GM10847 (cell line): ENCODE data around the gene ANO10.

Experiments used
- POLR2A ChIP-seq: IDR thresholded peaks from 2 replicates; pipeline ENCODE4 v1.6.1; 2011; ENCODE audit not compliant: insufficient read length; ENCODE audit errors: extremely low read depth

ANO10 gene

DNA sequence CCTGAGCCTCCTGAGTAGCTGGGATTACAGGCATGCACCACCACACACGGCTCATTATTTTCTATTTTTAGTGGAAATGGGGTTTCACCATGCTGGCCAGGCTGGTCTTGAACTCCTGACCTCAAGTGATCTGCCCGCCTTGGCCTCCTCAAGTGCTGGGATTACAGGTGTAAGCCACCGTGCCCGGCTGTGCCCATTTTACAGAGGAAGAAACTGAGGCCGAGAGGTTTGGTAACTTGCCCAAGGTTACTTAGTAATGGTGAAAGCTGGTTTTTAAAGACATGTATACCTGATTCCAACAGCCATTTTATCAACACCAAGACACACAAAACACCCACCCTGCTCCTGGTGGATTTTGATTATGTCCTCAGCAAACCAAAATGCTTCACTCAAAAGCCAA, 206.7 kb downstream of the ANO10 start:
- TF ChIP-seq POLR2A, result no peak

GRCh38 chr3:43413676-43414368, 208.0 kb downstream of the ANO10 start:
- no peak for TF ChIP-seq POLR2A

DNA sequence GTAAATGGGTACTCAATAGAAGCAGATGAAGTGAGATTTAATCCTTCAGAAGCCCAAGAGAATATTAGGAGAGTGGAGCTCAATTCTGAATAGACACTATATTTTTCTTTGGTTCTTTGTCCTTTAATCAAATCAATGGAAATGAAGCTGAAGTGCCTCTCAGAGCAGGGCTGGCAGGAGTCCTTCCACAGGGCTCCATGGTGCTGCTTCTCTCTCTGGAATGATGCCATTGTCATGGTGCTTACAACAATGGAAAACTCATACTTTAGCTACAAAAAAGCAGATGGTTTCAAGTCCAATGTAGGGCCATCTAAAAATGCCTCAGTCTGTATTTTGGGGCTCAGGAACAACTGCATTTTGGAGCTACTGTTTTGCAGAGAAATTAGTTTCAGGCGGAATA, 210.4 kb downstream of the ANO10 start:
- TF ChIP-seq POLR2A, result no peak

GRCh38 chr3:43410592-43410991, 211.2 kb downstream of the ANO10 start:
- no peak for TF ChIP-seq POLR2A

DNA sequence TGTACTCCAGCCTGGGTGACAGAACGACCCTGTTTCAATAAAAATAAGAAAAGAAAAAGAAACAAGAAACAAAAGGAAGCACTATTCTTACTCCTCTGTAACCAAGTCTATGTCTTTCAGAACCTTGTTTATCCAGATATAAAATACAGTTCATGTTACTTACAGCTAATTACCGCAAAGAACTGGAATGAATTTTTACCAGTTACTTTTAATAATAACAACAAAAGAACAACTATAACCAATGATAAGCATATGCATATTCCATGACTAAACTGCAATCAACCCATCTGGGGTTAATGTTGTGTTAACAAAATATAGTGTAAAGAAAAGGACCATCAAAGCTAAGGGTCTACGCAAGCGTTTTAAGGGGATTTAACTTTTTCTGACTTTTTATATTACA, 212.3 kb downstream of the ANO10 start:
- no peak for TF ChIP-seq POLR2A

DNA sequence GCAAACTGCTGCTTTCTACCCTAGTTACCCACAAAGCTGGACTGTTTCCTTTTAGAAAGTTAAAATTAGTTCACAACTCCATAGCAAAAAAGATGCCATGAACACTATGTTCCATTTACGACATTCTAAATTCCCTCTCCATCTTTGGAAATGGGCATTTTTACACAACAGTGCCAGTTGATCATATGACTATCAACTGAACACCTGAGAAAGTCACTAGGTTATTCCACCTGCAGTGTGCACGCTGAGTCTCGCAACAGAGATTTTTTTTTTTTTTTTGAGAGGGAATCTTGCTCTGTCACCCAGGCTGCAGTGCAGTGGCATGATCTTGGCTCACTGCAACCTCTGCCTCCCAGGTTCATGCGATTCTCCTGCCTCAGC, 215.2 kb downstream of the ANO10 start:
- TF ChIP-seq POLR2A, result no peak

- TF ChIP-seq POLR2A, result no peak
Observed at GRCh38 chr3:43405888-43406642, 215.7 kb downstream of the ANO10 start.

DNA sequence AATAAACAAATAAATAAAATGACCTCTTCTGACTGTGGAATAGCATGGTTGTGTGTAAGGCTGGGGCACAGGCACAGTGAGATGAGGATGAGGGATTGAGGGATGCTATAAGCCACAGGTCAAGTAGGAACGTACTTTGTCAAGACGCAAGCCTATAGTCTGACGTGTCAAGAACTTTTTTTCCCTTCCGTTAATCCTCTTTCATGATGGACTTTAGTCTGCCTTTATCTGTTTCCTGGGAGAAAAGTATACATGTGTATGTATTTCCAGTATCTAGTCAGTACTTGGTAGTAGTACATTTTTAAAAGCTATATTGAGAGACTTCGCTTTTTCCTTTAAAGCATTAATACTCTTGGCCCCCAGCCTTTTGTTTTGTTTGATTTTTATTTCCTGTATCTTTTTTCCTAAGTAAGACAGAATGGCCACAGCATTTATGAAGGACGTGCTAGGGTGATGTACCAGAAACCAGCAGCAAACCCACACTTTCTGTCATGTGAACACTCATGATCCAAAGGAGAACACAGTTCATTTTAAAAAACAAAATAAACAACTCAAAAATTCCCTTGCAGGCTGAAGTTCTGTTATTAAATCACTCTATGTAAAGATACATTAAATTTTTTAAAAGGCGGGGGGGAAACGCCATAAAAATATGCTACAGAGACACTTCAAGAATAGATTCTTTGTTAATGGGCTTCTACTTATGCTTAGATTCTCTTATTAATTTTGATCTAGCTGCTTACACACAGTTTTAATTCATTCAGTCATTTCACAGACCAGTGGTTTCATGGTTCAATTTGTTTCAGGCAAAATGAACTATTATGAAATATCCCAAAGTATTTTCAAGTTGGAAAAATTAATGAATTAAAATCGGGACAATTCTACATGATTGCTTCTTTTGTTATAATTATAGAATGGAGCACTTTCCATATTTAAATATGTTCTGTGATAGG, 220.8 kb downstream of the ANO10 start:
- TF ChIP-seq POLR2A, result no peak

DNA sequence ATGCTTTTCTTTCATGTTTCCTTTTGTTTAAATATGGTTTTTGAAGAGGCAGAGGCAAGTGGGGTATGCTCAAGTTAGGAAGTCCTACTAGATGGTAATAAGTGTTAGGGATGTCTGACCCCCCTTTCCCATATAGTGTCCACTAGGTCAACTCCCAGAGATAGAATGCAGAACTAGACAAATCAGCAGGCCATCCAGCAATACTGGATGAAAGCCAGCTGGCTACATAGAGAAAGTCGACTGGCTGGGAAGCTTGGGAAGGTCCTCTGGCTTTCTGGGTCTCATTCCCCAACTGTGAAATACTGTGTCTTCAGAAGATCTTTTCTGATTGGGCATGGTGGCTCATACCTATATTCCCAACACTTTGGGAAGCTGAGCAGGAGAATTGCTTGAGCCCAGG, 221.6 kb downstream of the ANO10 start:
- no peak for TF ChIP-seq POLR2A

GRCh38 chr3:43399034-43399433, 222.8 kb downstream of the ANO10 start:
- TF ChIP-seq POLR2A, result no peak

DNA sequence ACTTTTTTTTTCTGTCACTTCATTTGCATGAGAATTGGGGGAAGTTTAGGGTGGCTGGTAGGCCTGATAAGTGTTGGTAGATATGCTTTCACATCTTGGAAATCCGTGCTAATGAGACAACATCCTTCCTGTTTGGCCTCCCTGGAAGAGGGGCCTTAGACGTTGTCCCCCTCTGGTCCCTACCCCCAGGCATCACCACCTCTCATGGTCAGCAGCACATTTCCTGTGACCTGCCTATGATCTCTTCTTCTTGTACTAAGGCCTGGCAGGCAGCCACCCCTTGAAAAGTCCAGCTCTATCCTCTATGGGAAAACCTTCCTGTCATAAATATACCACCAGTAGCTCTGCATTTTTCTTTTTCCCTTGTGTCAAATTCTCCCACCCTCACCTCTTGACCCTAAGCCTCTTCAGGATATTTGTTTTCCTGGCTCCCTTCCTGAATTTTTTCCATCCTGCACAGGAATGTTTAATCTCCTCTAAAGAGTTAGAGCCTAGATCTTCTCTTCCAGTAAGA, 227.7 kb downstream of the ANO10 start:
- TF ChIP-seq POLR2A, result no peak

DNA sequence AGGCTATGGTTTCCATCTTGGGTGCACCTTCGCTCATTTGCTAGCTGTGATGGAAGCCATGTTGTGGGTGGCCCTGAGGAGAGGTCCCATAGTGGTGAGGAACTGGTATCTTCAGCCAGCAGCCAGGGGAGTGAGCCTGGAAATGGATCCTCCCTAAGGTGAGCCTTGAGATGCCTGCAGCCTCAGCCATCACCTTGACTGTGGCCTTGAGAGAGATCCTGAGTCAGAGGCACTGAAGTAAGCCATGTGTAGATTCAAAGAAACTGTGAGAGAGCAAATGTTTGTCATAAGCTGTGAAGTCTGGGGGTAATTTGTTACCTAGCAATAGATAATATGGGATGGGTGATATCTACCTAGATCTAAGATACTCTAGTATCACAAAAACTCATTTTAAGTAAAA, 230.2 kb downstream of the ANO10 start:
- TF ChIP-seq POLR2A, result no peak

- TF ChIP-seq POLR2A, result no peak
Observed at GRCh38 chr3:43390255-43390588, 231.6 kb downstream of the ANO10 start.

- TF ChIP-seq POLR2A, result no peak
Observed at GRCh38 chr3:43389388-43390254, 232.2 kb downstream of the ANO10 start.

DNA sequence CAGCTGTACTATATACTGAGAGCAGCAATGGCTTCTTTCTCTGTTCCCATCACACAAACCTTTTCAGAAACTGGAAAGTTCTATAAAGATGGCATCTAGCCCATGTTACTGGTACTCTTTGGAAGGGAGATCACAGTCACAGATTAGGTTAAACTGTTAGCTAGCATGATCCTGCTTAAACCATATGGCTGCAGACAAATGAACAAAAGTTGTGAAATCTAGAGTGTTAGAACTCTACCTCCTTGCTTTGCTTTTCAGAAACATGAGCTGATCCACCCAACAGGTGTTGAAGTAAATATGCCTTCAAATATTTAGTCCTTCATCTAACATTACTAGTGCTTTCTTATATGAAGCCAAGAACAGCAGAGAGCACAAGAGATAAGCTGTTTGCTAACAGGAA, 232.9 kb downstream of the ANO10 start:
- no peak for TF ChIP-seq POLR2A

DNA sequence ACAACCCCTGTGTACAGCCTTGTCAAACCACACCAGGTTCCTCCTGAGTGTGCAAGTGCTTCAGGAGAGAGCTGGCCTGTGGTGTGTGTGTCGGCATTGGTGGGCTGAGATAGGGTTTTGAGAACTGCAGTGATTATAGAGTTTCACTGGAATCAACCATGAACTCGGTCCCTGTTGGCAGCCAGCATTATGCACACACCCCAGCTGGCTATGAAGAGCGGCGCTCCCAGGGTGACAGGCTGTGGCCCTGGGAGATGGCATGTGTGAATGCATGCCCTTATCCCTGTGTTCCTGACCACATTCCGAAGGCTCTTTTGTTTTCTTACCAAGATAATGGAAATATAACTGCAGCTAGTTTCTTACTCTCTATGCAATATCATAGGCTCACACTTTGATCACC, 233.6 kb downstream of the ANO10 start:
- TF ChIP-seq POLR2A, result no peak
